Measurements from ENCODE around the gene NAA80. TPM values are rescaled to one million over a fixed set of nuclear protein-coding genes. Genes with fewer than 3 reads are reported as not detected.

Gene NAA80
- total and polyA plus RNA-seq, 2 of the 13 experiments (the other 11 are each of a cell fraction or from before 2014, with no cell fraction given): 3.4 to 8.7 TPM

GRCh38 chr3:50258979-50259378 is 40.2 kb downstream of the NAA80 start:
- Histone ChIP-seq H3K4me3 (replicated peaks in 1 of 3; ENCODE audit: insufficient read depth in 1 of 3, low read depth in 2 of 3, low read length in 3 of 3) (no peak overlapping the region), H3K36me3 (replicated peaks in 1 of 2; ENCODE audit: control insufficient read depth in 1 of 2, insufficient read depth in 2 of 2, low read length in 2 of 2) (peaks cover 16 to 28% of the 10 kb centered on the region in 2 experiments), H3K27me3 (ENCODE audit: control insufficient read depth in 1 of 2, insufficient read depth in 2 of 2, low read length in 2 of 2) (no peaks in the 10 kb centered on the region), H4K20me1 (ENCODE audit: insufficient read depth, low read length) (no peaks in the 10 kb centered on the region), H3K27ac (ENCODE audit: extremely low read length, insufficient read depth, low read length) (no peak overlapping the region), H2AFZ (ENCODE audit: low read length) (no peak overlapping the region), H3K4me1 (ENCODE audit: insufficient read depth, low read length) (peaks cover 48% of the 10 kb centered on the region), H3K9me3 (ENCODE audit: low read length) (no peaks in the 10 kb centered on the region), H3K79me2 (ENCODE audit: insufficient read depth, low read length) (peaks cover 12% of the 10 kb centered on the region), H3K4me2 (ENCODE audit: low read depth, low read length) (no peak overlapping the region), H3K9ac (ENCODE audit: insufficient read depth, low read depth, low read length) (no peak overlapping the region)
- CTCF ChIA-PET (ENCODE audit: low intra/inter-chr PET ratio, low total read pairs): interaction anchor here (3.0 to 3.1 kb wide), 2 partner anchors 14 to 32 kb away, joined by 26 to 81 read pairs; no protein-coding TSS in a partner anchor
- POLR2A ChIA-PET: interaction anchor here (0.6 to 8.0 kb wide), 5 partner anchors 12 to 78 kb away, joined by 3 to 155 read pairs (median 8); partner anchors contain the start of genes GNAI2 and SEMA3B
- no TSS peak for BruUV-seq (replicated peaks)
- intact Hi-C loops (cut with micrococcal nuclease; ENCODE audit: unreplicated experiment): no loop called here
- FAIRE-seq: no peak
- WGBS (ENCODE audit: low lambda C conversion rate): 88% methylated on average over 15 of the region's 16 CpGs
- ATAC-seq: no peak
- no peak for DNase-seq (ENCODE audit: low spot score)
- in situ Hi-C loops (cut with HindIII; ENCODE audit: extremely low pct_ligation_motif_present, low pct_unique_long_range_greater_than_20kb): no loop called here
- TF ChIP-seq PATZ1 (CRISPR knock-in tag; IDR thresholded peaks at IDR 0.05) (peak; percentile 14; the same call in 1 of the 2 replicates), PHF21A (CRISPR knock-in tag; IDR thresholded peaks at IDR 0.05) (no peak), ZNF615 (CRISPR knock-in tag; IDR thresholded peaks at IDR 0.05; ENCODE audit: borderline replicate concordance) (no peak), ZUFSP (CRISPR knock-in tag; IDR thresholded peaks at IDR 0.05; ENCODE audit: borderline replicate concordance) (no peak), HMG20A (CRISPR knock-in tag; IDR thresholded peaks at IDR 0.05; ENCODE audit: borderline replicate concordance) (no peak), ZFP37 (CRISPR knock-in tag; IDR thresholded peaks at IDR 0.05; ENCODE audit: borderline replicate concordance) (no peak), ZHX1 (CRISPR knock-in tag; IDR thresholded peaks at IDR 0.05; ENCODE audit: low read depth) (no peak), ZNF746 (CRISPR knock-in tag; IDR thresholded peaks at IDR 0.05) (no peak), CREBL2 (CRISPR knock-in tag; IDR thresholded peaks at IDR 0.05; ENCODE audit: borderline replicate concordance) (no peak), SRSF1 (optimal IDR thresholded peaks at IDR 0.05; ENCODE audit: low read depth, low read length) (peak; percentile 24), MTERF4 (CRISPR knock-in tag; IDR thresholded peaks at IDR 0.05) (no peak), ZC3H13 (CRISPR knock-in tag; IDR thresholded peaks at IDR 0.05) (no peak), AGO2 (optimal IDR thresholded peaks at IDR 0.05; ENCODE audit: low read depth, low read length) (peak; percentile 33), ZBTB33 (CRISPR knock-in tag; IDR thresholded peaks at IDR 0.05) (peak; percentile 84)
